HG03354 (cell line): ENCODE results near the gene SLC18A2.
"Not testable (repeated sequence)": the region's sequence is repeated elsewhere in the genome, so short reads cannot be mapped to it uniquely, and the experiment has no call there.

Experiments used
- ATAC-seq: cut with Tn5 transposase; IDR thresholded peaks from one replicate; pipeline ENCODE4 v1.9.1; 2021; ENCODE audit warnings: mild to moderate bottlenecking; ENCODE audit not compliant: unreplicated experiment, poor library complexity, severe bottlenecking

The SLC18A2 gene

GRCh38 chr10:117299435-117299834, 58.5 kb downstream of the SLC18A2 start:
- ATAC-seq = no peak

- ATAC-seq = no peak
Observed at GRCh38 chr10:117300671-117301070, 59.8 kb downstream of the SLC18A2 start.

GRCh38 chr10:117303451-117303850, 62.5 kb downstream of the SLC18A2 start:
- not testable (repeated sequence) for ATAC-seq

- ATAC-seq = no peak
Observed at GRCh38 chr10:117306674-117307073, 65.8 kb downstream of the SLC18A2 start.

- no peak for ATAC-seq
Observed at GRCh38 chr10:117311261-117311660, 70.3 kb downstream of the SLC18A2 start.

GRCh38 chr10:117312430-117312829, 71.5 kb downstream of the SLC18A2 start:
- no peak for ATAC-seq

- ATAC-seq = no peak
Observed at GRCh38 chr10:117313641-117314040, 72.7 kb downstream of the SLC18A2 start.

GRCh38 chr10:117316701-117317100, 75.8 kb downstream of the SLC18A2 start:
- ATAC-seq = no peak

GRCh38 chr10:117318909-117319308, 78.0 kb downstream of the SLC18A2 start:
- ATAC-seq = no peak

- ATAC-seq = no peak
Observed at GRCh38 chr10:117320050-117320665, 79.2 kb downstream of the SLC18A2 start.

- no peak for ATAC-seq
Observed at GRCh38 chr10:117322260-117322659, 81.3 kb downstream of the SLC18A2 start.

GRCh38 chr10:117324367-117324766, 83.5 kb downstream of the SLC18A2 start:
- ATAC-seq = no peak

- ATAC-seq = no peak
Observed at GRCh38 chr10:117327262-117327661, 86.3 kb downstream of the SLC18A2 start.
